Peyer's patch (tissue), 4 donors: ENCODE measurements around the gene TBPL2.

ENCODE experiments used
- CTCF ChIP-seq, 6 experiments: fragments of 450-650 bp in 4 of 6; fragments of 200-600 bp in 2 of 6; sonication (generic) in 1 of 6; IDR thresholded peaks; one replicate each; pipeline ENCODE4 v1.5.1; 2017 to 2019; ENCODE audit warnings: antibody characterized with exemption in 6 of 6, mild to moderate bottlenecking in 3 of 6, moderate library complexity in 1 of 6
- POLR2A ChIP-seq, 2 donors: fragments of 450-650 bp; IDR thresholded peaks; one replicate each; pipeline ENCODE4 v1.5.1; 2017; ENCODE audit warnings: antibody characterized with exemption in 2 of 2, mild to moderate bottlenecking in 2 of 2, moderate library complexity in 2 of 2

GRCh38 chr14:55467307-55467706, 26.9 kb upstream of the TBPL2 start:
- TF ChIP-seq CTCF (IDR thresholded peaks at IDR 0.05): no peak
- no peak for TF ChIP-seq POLR2A (IDR thresholded peaks at IDR 0.05)
